Neural progenitor cell (in vitro differentiated cells): ENCODE measurements around the gene MTMR6.

ENCODE experiments used
- EZH2 ChIP-seq: fragments of 200-600 bp; sonication (generic); IDR thresholded peaks from 2 replicates; pipeline ENCODE4 v1.6.1; 2017; ENCODE audit warnings: antibody characterized with exemption, mild to moderate bottlenecking, moderate library complexity
- EZH2phosphoT487 ChIP-seq: fragments of 200-600 bp; sonication (generic); IDR thresholded peaks from 2 replicates; pipeline ENCODE4 v1.6.1; 2017; ENCODE audit warnings: antibody characterized with exemption
- TF ChIP-seq, protein P1 (sequence below): fragments of 200-600 bp; sonication (generic); IDR thresholded peaks from 2 replicates; pipeline ENCODE4 v1.5.1; 2017; ENCODE audit warnings: antibody characterized with exemption, mild to moderate bottlenecking

DNA sequence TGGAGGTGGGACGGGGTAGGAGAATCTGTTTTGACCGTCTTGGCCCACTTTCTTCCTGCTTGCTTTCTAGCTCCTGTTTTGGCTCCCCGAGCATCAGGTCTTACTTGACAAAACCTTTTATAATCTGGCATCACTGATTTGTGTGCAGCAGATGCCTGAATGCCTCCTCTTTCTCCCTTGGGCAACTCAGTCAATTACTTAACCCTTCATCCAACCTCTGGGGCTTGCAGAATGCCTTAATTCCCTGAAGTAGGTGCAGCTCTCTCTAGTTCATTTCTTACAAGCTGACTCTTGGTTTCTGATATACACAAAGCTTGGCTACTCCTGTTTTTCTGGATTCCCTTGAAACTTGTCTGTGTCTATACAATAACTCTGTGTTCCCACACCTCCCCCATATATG lies 8.4 kb upstream of the MTMR6 start:
- TF ChIP-seq, protein P1, sequence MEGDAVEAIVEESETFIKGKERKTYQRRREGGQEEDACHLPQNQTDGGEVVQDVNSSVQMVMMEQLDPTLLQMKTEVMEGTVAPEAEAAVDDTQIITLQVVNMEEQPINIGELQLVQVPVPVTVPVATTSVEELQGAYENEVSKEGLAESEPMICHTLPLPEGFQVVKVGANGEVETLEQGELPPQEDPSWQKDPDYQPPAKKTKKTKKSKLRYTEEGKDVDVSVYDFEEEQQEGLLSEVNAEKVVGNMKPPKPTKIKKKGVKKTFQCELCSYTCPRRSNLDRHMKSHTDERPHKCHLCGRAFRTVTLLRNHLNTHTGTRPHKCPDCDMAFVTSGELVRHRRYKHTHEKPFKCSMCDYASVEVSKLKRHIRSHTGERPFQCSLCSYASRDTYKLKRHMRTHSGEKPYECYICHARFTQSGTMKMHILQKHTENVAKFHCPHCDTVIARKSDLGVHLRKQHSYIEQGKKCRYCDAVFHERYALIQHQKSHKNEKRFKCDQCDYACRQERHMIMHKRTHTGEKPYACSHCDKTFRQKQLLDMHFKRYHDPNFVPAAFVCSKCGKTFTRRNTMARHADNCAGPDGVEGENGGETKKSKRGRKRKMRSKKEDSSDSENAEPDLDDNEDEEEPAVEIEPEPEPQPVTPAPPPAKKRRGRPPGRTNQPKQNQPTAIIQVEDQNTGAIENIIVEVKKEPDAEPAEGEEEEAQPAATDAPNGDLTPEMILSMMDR = no peak
- TF ChIP-seq EZH2 = no peak
- no peak for TF ChIP-seq EZH2phosphoT487
